ENCODE results near the gene MTHFSD.

MTHFSD gene

GRCh38 chr16:86541560-86541959 lies 13.5 kb downstream of the MTHFSD start:
- TF ChIP-seq, protein P1, sequence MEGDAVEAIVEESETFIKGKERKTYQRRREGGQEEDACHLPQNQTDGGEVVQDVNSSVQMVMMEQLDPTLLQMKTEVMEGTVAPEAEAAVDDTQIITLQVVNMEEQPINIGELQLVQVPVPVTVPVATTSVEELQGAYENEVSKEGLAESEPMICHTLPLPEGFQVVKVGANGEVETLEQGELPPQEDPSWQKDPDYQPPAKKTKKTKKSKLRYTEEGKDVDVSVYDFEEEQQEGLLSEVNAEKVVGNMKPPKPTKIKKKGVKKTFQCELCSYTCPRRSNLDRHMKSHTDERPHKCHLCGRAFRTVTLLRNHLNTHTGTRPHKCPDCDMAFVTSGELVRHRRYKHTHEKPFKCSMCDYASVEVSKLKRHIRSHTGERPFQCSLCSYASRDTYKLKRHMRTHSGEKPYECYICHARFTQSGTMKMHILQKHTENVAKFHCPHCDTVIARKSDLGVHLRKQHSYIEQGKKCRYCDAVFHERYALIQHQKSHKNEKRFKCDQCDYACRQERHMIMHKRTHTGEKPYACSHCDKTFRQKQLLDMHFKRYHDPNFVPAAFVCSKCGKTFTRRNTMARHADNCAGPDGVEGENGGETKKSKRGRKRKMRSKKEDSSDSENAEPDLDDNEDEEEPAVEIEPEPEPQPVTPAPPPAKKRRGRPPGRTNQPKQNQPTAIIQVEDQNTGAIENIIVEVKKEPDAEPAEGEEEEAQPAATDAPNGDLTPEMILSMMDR (conservative IDR thresholded peaks at IDR 0.05; ENCODE audit: control insufficient read depth, insufficient read depth, low read depth, low read length): no peak
- no peak overlapping the region for H3K4me3 ChIP-seq (ENCODE audit: control insufficient read depth, low read depth, low read length)
- no peak for DNase-seq (ENCODE audit: low read depth)

DNA sequence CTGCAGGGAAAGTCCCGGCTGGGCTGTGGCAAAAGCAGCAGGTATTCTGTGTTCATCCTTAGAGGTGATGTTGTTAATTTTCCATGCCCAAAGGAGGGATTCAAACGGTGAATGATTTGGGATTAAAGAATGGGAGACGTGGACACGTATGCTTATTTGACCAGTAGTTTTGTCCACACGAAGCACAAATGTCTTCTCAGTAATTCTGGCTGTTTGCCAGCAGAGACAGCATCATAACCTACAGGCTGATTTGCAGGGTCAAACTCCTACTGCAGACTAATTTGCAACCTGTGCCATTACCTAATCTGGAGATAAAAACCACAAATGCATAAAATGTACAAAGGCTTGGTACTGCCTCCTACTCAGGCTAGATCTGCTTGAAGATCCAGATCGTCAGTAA lies 14.1 kb downstream of the MTHFSD start:
- no peak for DNase-seq (ENCODE audit: low read depth)
- TF ChIP-seq, protein P1 (conservative IDR thresholded peaks at IDR 0.05; ENCODE audit: control insufficient read depth, insufficient read depth, low read depth, low read length): no peak
- H3K4me3 ChIP-seq (ENCODE audit: control insufficient read depth, low read depth, low read length): no peak overlapping the region

GRCh38 chr16:86538196-86538780 lies 16.7 kb downstream of the MTHFSD start:
- DNase-seq (ENCODE audit: low read depth): no peak
- TF ChIP-seq, protein P1 (conservative IDR thresholded peaks at IDR 0.05; ENCODE audit: control insufficient read depth, insufficient read depth, low read depth, low read length): no peak
- H3K4me3 ChIP-seq (ENCODE audit: control insufficient read depth, low read depth, low read length): no peak overlapping the region

- TF ChIP-seq, protein P1 (conservative IDR thresholded peaks at IDR 0.05; ENCODE audit: control insufficient read depth, insufficient read depth, low read depth, low read length): no peak
- H3K4me3 ChIP-seq (ENCODE audit: control insufficient read depth, low read depth, low read length): no peak overlapping the region
- DNase-seq (ENCODE audit: low read depth): no peak
Observed at GRCh38 chr16:86537486-86537885, 17.5 kb downstream of the MTHFSD start.

- DNase-seq (ENCODE audit: low read depth): no peak
- TF ChIP-seq, protein P1 (conservative IDR thresholded peaks at IDR 0.05; ENCODE audit: control insufficient read depth, insufficient read depth, low read depth, low read length): no peak
- H3K4me3 ChIP-seq (ENCODE audit: control insufficient read depth, low read depth, low read length): no peak overlapping the region
Observed at GRCh38 chr16:86536621-86537020, 18.4 kb downstream of the MTHFSD start.

- no peak for DNase-seq (ENCODE audit: low read depth)
- no peak overlapping the region for H3K4me3 ChIP-seq (ENCODE audit: control insufficient read depth, low read depth, low read length)
- TF ChIP-seq, protein P1 (conservative IDR thresholded peaks at IDR 0.05; ENCODE audit: control insufficient read depth, insufficient read depth, low read depth, low read length): no peak
Observed at GRCh38 chr16:86534779-86535615, 20.0 kb downstream of the MTHFSD start.

All from fibroblast of mammary gland (primary cell).